Right atrium auricular region (tissue), 2 donors: ENCODE results near the gene RAB33A. TPM values are rescaled to one million over a fixed set of nuclear protein-coding genes. Genes with fewer than 3 reads are reported as not detected.
"Not testable (repeated sequence)": the region's sequence is repeated elsewhere in the genome, so short reads cannot be mapped to it uniquely, and the experiment has no call there.

Source experiments
- DNase-seq: peaks from one replicate; pipeline ENCODE4 v3.0.0-alpha.2; 2019; ENCODE audit warnings: low spot score
- H3K27ac ChIP-seq, 2 donors: fragments of 200-600 bp; sonication (generic); 1 replicate in 1 of 2; 2 replicates in 1 of 2; pipeline ENCODE4 v1.5.1; 2016 to 2019
- H3K27me3 ChIP-seq, 2 donors: fragments of 200-600 bp; sonication (generic); one replicate each; pipeline versions ENCODE4 v1.5.1 to v1.6.0; 2017 to 2019
- H3K36me3 ChIP-seq: fragments of 200-600 bp; sonication (generic); one replicate; pipeline ENCODE4 v1.5.1; 2016
- H3K4me1 ChIP-seq, 2 donors: fragments of 200-600 bp; sonication (generic); one replicate each; pipeline versions ENCODE4 v1.5.1 to v1.6.0; 2017 to 2019
- H3K4me3 ChIP-seq, 2 donors: fragments of 200-600 bp; sonication (generic); 1 replicate in 1 of 2; 2 replicates in 1 of 2; pipeline ENCODE4 v1.5.1; 2017 to 2019; ENCODE audit warnings: mild to moderate bottlenecking in 1 of 2, moderate library complexity in 1 of 2
- H3K9me3 ChIP-seq, 2 donors: fragments of 200-600 bp; sonication (generic); one replicate each; pipeline ENCODE4 v1.5.1; 2019
- total RNA-seq, 2 donors: library from RNA; depleted of rRNA; stranded (reverse); fragments of >200 nt; gene quantifications; one replicate each; pipeline ENCODE4 v1.1.0, GENCODE V29; 2016
- TF ChIP-seq, protein P1 (sequence below), 2 donors: fragments of 200-600 bp; sonication (generic); IDR thresholded peaks; one replicate each; pipeline ENCODE4 v1.5.1; 2019; ENCODE audit warnings: antibody characterized with exemption in 2 of 2

The RAB33A gene
- total RNA-seq, 2 donors from 2014 or later = 8.3 to 13.4 TPM

DNA sequence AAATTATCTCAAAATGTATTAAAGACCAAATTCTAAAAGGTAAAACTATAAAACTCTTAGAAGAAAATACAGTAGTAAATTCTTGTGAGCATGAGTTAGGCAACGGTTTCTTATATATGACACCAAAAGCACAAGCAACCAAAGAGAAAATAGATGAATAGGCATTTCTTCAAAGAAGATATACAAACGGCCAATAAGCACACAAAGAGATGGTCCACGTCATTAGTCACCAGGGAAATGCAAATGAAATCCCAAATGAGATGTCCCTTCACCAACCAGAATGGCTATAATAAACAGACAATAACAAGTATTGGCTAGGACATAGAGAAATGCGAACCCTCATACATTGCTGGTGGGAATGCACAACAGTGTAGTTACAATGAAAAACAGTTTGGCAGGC lies 44.6 kb downstream of the RAB33A start:
- DNase-seq = no peak
- Histone ChIP-seq H3K27ac (no peak overlapping the region), H3K9me3 (no peaks in the 10 kb centered on the region), H3K36me3 (peaks cover 4% of the 10 kb centered on the region), H3K27me3 (no peaks in the 10 kb centered on the region), H3K4me3 (no peak overlapping the region), H3K4me1 (no peaks in the 10 kb centered on the region)
- TF ChIP-seq, protein P1, sequence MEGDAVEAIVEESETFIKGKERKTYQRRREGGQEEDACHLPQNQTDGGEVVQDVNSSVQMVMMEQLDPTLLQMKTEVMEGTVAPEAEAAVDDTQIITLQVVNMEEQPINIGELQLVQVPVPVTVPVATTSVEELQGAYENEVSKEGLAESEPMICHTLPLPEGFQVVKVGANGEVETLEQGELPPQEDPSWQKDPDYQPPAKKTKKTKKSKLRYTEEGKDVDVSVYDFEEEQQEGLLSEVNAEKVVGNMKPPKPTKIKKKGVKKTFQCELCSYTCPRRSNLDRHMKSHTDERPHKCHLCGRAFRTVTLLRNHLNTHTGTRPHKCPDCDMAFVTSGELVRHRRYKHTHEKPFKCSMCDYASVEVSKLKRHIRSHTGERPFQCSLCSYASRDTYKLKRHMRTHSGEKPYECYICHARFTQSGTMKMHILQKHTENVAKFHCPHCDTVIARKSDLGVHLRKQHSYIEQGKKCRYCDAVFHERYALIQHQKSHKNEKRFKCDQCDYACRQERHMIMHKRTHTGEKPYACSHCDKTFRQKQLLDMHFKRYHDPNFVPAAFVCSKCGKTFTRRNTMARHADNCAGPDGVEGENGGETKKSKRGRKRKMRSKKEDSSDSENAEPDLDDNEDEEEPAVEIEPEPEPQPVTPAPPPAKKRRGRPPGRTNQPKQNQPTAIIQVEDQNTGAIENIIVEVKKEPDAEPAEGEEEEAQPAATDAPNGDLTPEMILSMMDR (IDR thresholded peaks at IDR 0.05) = no peak

DNA sequence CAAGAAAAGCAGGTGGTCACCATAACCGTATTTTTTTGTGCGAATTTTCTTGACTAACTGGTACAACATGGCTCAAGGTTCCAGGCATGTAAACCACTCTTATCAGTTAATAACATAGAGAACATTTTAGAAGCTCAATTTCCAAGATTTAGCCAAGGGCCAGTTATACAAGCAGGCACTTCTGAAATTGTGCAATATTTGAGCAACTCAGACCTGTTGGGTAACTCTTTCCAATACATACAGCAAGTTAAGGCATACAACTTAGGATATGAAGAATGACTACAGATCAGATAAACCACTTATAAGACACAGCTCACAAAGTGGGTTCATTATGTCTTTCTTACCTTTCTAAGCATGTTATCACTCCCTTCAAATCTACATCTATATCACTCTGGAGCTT lies 53.0 kb downstream of the RAB33A start:
- TF ChIP-seq, protein P1 (IDR thresholded peaks at IDR 0.05) = no peak
- H3K4me3 ChIP-seq = no peak overlapping the region
- H3K27ac ChIP-seq = no peak overlapping the region
- H3K36me3 ChIP-seq = peaks cover 9% of the 10 kb centered on the region
- DNase-seq = no peak
- H3K4me1 ChIP-seq = no peaks in the 10 kb centered on the region
- H3K9me3 ChIP-seq = no peaks in the 10 kb centered on the region
- no peaks in the 10 kb centered on the region for H3K27me3 ChIP-seq

DNA sequence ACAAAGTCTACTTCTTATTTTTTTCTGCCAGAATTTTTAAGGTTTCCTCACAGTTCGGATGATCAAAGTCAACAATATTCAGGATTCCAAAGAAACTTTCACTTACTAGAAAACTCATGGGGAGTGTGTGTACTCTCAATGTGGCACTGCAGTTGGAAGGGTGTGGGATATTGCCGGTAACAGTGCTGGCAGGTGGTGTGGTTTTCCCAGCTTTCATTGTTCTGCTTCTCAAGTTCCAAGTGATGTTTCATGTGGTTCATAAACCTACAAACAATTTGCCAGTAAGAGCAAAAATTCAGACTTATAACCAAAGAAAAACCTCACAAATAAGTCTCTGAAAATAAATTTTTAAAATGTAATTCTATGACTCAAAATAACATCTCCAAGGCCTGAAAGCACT lies 57.1 kb downstream of the RAB33A start:
- TF ChIP-seq, protein P1 (IDR thresholded peaks at IDR 0.05) = no peak
- Histone ChIP-seq H3K36me3 (peaks cover 9% of the 10 kb centered on the region), H3K9me3 (no peaks in the 10 kb centered on the region), H3K27ac (no peak overlapping the region), H3K4me3 (no peak overlapping the region), H3K4me1 (no peaks in the 10 kb centered on the region), H3K27me3 (no peaks in the 10 kb centered on the region)
- no peak for DNase-seq

DNA sequence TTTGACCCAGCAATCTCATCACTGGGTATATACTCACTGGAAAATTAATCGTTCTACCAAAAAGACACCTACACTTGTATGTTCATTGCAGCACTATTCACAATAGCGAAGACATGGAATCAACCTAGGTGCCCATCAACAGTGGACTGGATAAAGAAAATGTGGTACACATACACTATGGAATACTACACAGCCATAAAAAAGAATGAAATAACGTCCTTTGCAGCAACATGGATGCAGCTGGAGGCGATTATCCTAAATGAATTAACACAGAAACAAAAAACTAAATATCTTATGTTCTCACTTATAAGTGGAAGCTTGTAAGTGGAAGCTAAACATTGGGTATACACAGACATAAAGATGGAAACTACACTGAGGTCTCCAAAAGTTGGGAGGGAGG lies 59.4 kb downstream of the RAB33A start:
- H3K4me1 ChIP-seq, H3K27me3 ChIP-seq, H3K9me3 ChIP-seq, H3K4me3 ChIP-seq, H3K36me3 ChIP-seq, DNase-seq, H3K27ac ChIP-seq: not testable (repeated sequence)

Other genes starting within 250 kb of the RAB33A start
- gene BCORL1, start 189.3 kb upstream of the RAB33A start, total RNA-seq = 1 to 10 TPM; 3.1 to 7.5 TPM
- gene ELF4, start 61.5 kb upstream of the RAB33A start, total RNA-seq = 1 to 10 TPM; 4.1 to 8.6 TPM
- 10 to 100 TPM; 35.6 to 86.9 TPM for gene AIFM1, start 6.1 kb upstream of the RAB33A start, total RNA-seq
- gene ZNF280C, start 96.9 kb downstream of the RAB33A start, total RNA-seq = 1 to 10 TPM; 2.3 to 2.5 TPM
- gene SLC25A14, start 168.0 kb downstream of the RAB33A start, total RNA-seq = 1 to 10 TPM; 3.4 to 8.2 TPM
- gene GPR119, start 213.7 kb downstream of the RAB33A start, total RNA-seq = not detected
- 10 to 100 TPM in 1 of 2 donors, 1 to 10 TPM in 1; 8.0 to 15.8 TPM for gene RBMX2, start 230.0 kb downstream of the RAB33A start, total RNA-seq